GM13976 (cell line): ENCODE data around the gene ASPSCR1.

Source experiments
- DNase-seq: peaks from one replicate; pipeline ENCODE4 v3.0.0; 2012; ENCODE audit warnings: low spot score
- in situ Hi-C: fragments of 300-500 bp; cut with MboI; formaldehyde crosslinking; loops from one replicate; pipeline ENCODE4 v1.12.0; 2022; ENCODE audit warnings: low sequenced_read_pairs, mixed read lengths, inconsistent platforms; ENCODE audit not compliant: unreplicated experiment
- TF ChIP-seq, protein P1 (sequence below): IDR thresholded peaks from 2 replicates; pipeline ENCODE4 v1.5.1; 2012; ENCODE audit warnings: borderline replicate concordance, mild to moderate bottlenecking; ENCODE audit not compliant: insufficient read depth; ENCODE audit errors: extremely low read depth, missing control alignments, control extremely low read depth

Gene ASPSCR1

DNA sequence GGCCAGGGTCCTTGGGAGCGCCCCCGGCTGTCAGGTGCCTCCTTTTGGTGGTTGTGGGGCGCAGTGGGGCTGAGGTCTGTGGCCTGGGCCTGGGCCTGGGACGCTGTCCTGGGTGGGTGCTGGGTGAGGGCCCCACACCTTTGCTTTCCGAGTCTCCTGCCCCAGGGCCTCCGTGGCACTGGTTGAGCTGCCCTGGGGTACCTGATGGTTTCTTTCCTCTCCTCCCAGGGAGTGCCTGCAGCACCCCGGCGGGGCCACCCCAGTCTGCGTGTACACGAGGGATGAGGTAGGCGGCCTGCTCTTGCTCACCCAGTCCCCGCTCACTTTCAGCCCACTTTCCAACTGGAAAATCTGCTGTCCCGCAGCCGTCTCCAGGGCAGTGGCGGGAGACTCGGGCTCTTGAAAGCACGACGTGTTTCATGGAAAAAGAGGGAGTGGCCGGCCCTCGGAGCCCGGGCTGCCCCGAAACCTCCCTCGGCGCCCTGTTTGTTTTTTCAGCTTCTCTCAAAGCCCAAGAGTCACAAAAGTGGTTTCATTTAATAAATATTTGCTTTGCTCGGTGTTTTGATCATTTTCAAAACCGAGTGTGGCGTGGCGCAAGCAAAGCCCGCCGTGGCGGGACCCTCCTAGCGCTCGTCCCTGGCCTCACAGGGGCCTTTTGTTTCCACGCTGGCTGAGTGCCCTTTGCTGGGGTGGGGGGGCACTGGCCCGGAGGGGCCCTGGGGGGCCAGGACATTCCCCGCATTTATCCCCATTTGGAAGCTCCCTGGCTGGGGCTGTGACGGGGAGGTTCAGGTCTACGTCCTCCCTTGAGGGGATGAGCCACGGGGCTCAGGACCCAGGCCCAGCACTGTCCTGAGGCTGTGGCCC lies 17.4 kb downstream of the ASPSCR1 start:
- in situ Hi-C loops, result no loop called here
- TF ChIP-seq, protein P1, sequence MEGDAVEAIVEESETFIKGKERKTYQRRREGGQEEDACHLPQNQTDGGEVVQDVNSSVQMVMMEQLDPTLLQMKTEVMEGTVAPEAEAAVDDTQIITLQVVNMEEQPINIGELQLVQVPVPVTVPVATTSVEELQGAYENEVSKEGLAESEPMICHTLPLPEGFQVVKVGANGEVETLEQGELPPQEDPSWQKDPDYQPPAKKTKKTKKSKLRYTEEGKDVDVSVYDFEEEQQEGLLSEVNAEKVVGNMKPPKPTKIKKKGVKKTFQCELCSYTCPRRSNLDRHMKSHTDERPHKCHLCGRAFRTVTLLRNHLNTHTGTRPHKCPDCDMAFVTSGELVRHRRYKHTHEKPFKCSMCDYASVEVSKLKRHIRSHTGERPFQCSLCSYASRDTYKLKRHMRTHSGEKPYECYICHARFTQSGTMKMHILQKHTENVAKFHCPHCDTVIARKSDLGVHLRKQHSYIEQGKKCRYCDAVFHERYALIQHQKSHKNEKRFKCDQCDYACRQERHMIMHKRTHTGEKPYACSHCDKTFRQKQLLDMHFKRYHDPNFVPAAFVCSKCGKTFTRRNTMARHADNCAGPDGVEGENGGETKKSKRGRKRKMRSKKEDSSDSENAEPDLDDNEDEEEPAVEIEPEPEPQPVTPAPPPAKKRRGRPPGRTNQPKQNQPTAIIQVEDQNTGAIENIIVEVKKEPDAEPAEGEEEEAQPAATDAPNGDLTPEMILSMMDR, result no peak
- no peak for DNase-seq

DNA sequence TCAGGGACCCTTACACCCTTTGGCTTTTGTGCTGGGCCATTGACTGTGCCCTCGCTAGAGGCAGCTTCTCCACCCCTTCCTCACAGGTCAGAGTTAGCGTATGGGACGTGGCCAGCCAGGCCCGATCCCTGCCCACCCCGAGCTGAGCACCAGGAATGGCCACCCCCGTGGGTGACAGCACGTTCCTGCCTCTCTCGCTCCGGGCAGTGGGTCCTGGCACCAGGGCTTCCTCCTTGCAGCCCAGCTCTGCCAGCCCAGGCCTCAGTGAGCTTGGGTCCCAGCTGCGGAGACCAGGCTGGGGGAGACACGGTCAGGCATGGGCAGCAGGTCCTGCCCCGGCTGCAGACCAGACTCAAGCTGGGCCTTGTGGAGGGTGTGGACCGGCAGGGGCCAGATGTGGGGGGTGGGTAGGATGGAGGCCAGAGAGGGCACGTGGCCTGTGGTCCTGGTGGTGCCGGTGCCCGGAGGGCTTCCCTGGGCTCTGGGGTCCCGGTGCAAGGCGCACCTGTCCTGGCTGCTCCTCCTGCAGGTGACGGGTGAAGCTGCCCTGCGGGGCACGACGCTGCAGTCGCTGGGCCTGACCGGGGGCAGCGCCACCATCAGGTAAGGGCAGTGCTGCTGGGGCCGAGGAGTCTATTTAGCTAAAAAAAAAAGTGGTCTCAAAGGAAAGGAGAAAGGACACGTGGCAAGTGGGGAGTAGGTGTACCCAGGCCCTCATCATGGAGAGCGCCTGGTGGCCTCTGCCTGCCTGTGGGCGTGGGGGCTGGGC lies 18.2 kb downstream of the ASPSCR1 start:
- in situ Hi-C loops, result no loop called here
- TF ChIP-seq, protein P1, result no peak
- no peak for DNase-seq

DNA sequence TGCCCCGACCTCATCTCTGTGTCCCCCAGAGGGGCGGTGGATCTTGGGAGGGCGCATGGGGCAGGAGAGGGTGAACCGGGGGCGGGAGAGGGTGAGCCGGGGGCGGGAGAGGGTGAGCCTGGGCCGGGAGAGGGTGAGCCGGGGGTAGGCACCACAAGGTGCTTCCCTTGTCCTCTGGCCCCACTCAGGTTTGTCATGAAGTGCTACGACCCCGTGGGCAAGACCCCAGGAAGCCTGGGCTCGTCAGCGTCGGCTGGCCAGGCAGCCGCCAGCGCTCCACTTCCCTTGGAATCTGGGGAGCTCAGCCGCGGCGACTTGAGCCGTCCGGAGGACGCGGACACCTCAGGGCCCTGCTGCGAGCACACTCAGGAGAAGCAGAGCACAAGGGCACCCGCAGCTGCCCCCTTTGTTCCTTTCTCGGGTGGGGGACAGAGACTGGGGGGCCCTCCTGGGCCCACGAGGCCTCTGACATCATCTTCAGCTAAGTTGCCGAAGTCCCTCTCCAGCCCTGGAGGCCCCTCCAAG lies 18.9 kb downstream of the ASPSCR1 start:
- in situ Hi-C loops, result no loop called here
- DNase-seq, result no peak
- TF ChIP-seq, protein P1, result no peak

DNA sequence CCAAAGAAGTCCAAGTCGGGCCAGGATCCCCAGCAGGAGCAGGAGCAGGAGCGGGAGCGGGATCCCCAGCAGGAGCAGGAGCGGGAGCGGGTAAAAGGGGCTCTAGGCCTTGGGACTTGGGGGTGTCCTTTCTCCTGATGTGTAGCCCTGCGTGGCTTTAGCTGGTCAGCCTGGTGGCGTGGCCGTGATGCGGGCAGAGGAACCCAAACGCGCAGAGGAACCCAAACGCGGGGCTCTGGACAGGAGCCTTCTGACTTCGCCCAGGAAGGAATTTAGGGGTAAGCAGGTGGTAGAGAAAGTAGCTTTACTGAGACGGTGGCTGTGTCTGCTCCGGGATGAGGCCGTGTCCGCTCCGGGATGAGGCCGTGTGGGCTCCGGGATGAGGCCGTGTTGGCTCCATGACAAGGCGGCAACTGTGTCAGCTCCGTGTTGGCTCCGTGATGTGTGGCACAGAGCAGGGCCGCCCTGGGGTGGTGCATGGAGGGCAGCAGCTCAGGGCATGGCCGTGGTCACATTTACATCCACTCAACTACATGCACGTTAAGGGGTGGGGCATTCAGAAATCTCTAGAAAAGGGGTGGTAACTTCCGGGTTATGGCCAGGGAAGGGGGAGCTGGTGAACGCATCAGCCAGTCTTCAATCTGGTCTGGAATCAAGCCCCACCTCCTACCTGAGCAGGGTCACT lies 19.5 kb downstream of the ASPSCR1 start:
- in situ Hi-C loops, result no loop called here
- TF ChIP-seq, protein P1, result no peak
- no peak for DNase-seq

DNA sequence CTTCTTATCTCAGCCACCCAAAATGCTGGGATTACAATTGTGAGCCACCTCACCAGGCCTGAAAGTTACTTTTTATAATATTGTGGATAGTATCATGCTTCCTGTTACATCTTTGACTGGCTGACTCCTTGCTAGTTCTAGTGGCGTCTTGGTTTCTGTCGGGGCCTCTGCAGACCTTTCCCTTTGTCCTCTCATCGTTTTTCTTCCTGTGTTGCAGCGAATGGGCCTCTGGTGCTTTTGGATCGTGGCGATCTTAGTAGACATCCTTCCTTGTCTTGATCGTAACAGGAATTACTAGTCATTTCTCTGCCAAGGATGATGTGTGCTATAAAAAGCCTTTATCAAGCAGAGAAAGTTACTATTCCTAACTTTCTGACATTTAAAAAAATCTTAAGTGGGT lies 20.8 kb downstream of the ASPSCR1 start:
- in situ Hi-C loops, result no loop called here
- TF ChIP-seq, protein P1, result no peak
- no peak for DNase-seq

DNA sequence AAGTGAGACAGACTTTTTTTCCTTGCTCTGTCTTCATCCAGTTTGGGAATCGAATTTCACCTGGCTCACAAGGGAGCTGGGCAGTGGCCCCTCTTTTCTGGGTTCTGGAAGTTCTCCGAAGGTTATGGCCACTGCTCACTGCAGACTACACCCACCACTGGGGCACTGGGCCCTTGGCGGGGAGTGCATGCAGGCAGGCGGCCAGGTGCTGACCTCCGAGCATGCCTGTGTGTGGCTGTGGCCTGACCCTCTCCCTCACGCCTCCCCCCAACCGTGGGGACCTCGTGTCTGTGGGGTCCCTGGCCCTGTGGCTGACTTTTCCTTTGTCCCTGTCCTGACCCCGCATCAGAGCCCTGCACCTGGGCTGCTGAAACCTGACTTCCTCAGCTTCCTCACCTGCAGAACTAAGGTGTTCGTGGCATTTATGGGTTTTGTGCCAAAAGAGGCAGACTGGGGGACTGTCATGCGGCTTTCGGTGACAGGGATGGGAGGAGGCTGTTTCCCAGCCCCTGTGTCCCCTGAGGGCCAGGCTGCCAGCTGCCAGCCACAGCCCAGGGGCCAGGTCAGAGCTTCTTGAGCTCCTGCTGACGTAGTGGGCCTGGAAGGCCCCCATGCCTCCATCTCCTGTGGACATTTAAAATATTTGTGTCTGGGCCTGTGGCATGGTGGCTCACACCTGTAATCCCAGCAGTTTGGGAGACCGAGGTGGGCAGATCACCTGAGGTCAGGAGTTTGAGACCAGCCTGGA lies 21.4 kb downstream of the ASPSCR1 start:
- DNase-seq, result no peak
- TF ChIP-seq, protein P1, result no peak
- in situ Hi-C loops, result no loop called here
